Measurements from ENCODE around the gene CCDC187. TPM values are rescaled to one million over a fixed set of nuclear protein-coding genes. Genes with fewer than 3 reads are reported as not detected.

CCDC187 gene
- total and polyA plus RNA-seq, 2 of the 4 experiments (the other 2 are of a cell fraction): not detected

- Histone ChIP-seq H2BK120ac (ENCODE audit: low read depth, low read length) (no peak overlapping the region), H4K91ac (ENCODE audit: insufficient read depth, low read depth, low read length) (no peak overlapping the region), H2BK20ac (ENCODE audit: low read depth, low read length) (no peak overlapping the region), H4K20me1 (ENCODE audit: insufficient read depth, low read length) (peaks cover 78% of the 10 kb centered on the region), H3K56ac (ENCODE audit: extremely low read depth, insufficient read depth, low read length) (no peak overlapping the region), H3K9ac (ENCODE audit: low read depth, low read length) (no peak overlapping the region), H3K23ac (ENCODE audit: low read depth, low read length) (no peak overlapping the region), H3K4ac (ENCODE audit: low read depth, low read length) (no peak overlapping the region), H3K4me1 (ENCODE audit: control insufficient read depth, insufficient read depth, low read length) (peaks cover 8% of the 10 kb centered on the region; the same call in 1 of the 2 replicates), H4K8ac (ENCODE audit: low read depth in 2 of 2, low read length in 2 of 2) (no peak overlapping the region), H2BK5ac (ENCODE audit: low read depth, low read length, poor library complexity, severe bottlenecking) (no peak overlapping the region), H3K9me1 (ENCODE audit: insufficient read depth, low read length) (peaks cover 4% of the 10 kb centered on the region; the same call in 1 of the 2 replicates), H2AK5ac (ENCODE audit: low read depth, low read length) (no peak overlapping the region), H3K14ac (replicated peaks; ENCODE audit: low read depth, low read length) (no peak overlapping the region), H3K36me3 (ENCODE audit: control insufficient read depth, insufficient read depth, low read length) (peaks cover 77% of the 10 kb centered on the region), H2AFZ (replicated peaks; ENCODE audit: low read length, poor library complexity) (no peak overlapping the region), H3K27me3 (ENCODE audit: control insufficient read depth, insufficient read depth, low read length) (no peaks in the 10 kb centered on the region), H3K4me3 (ENCODE audit: insufficient read depth, low read depth, low read length) (no peak overlapping the region), H2BK15ac (ENCODE audit: low read depth, low read length) (no peak overlapping the region), H2AK9ac (replicated peaks; ENCODE audit: low read depth, low read length, poor library complexity) (peak overlapping the region; percentile 56), H3K18ac (ENCODE audit: low read depth, low read length) (no peak overlapping the region), H3K27ac (ENCODE audit: insufficient read depth, low read length) (no peak overlapping the region), H3K4me2 (ENCODE audit: low read depth, low read length) (no peak overlapping the region), H4K5ac (ENCODE audit: low read depth, low read length) (no peak overlapping the region), H3K79me1 (ENCODE audit: low read depth in 1 of 2, low read length in 2 of 2) (peaks cover 13 to 72% of the 10 kb centered on the region in 2 experiments), H3K9me3 (ENCODE audit: control insufficient read depth, insufficient read depth, low read length) (no peaks in the 10 kb centered on the region)
- ChIA-PET POLR2A (ENCODE audit: unreplicated experiment) (no interaction called here), CTCF (interaction anchor here (0.8 kb wide), 1 partner anchor 21 kb away, joined by 3 read pairs; no protein-coding TSS in a partner anchor)
- in situ Hi-C loops (cut with MboI; ENCODE audit: low sequenced_read_pairs) (no loop called here), dilution Hi-C loops (cut with HindIII; ENCODE audit: low sequenced_read_pairs, unreplicated experiment) (no loop called here), intact Hi-C loops (cut with micrococcal nuclease) (no loop called here)
- BruUV-seq (replicated peaks): no TSS peak
- no peak for TF ChIP-seq MAFK (IDR thresholded peaks at IDR 0.05; ENCODE audit: low read depth, low read length)
- no peak for TF ChIP-seq RFX5 (IDR thresholded peaks at IDR 0.05; ENCODE audit: low read depth, low read length)
- no peak for TF ChIP-seq CTCF (conservative IDR thresholded peaks at IDR 0.05; ENCODE audit: low read depth, low read length)
- TF ChIP-seq RAD21 (IDR thresholded peaks at IDR 0.05; ENCODE audit: low read length): no peak
- no peak for TF ChIP-seq MXI1 (IDR thresholded peaks at IDR 0.05; ENCODE audit: borderline replicate concordance, low read depth, low read length)
- no peak for TF ChIP-seq ELK1 (IDR thresholded peaks at IDR 0.05; ENCODE audit: borderline replicate concordance, low read depth, low read length)
- no peak for TF ChIP-seq CEBPB (IDR thresholded peaks at IDR 0.05; ENCODE audit: low read depth, low read length)
- TF ChIP-seq USF2 (IDR thresholded peaks at IDR 0.05; ENCODE audit: low read depth, low read length): no peak
- no peak for TF ChIP-seq CHD1 (IDR thresholded peaks at IDR 0.05; ENCODE audit: low read depth, low read length)
- TF ChIP-seq MAZ (IDR thresholded peaks at IDR 0.05; ENCODE audit: borderline replicate concordance, low read depth, low read length): no peak
- TF ChIP-seq FOS (IDR thresholded peaks at IDR 0.05; ENCODE audit: low read depth, low read length): no peak
- TF ChIP-seq BHLHE40 (IDR thresholded peaks at IDR 0.05; ENCODE audit: low read depth, low read length): no peak
- no peak for TF ChIP-seq NFE2L2 (IDR thresholded peaks at IDR 0.05; ENCODE audit: low read depth, low read length)
- TF ChIP-seq SMC3 (IDR thresholded peaks at IDR 0.05; ENCODE audit: low read depth, low read length): no peak
- no peak for TF ChIP-seq RCOR1 (IDR thresholded peaks at IDR 0.05; ENCODE audit: insufficient replicate concordance, low read length)
- TF ChIP-seq POLR2A (IDR thresholded peaks at IDR 0.05; ENCODE audit: low read depth, low read length): no peak
- ATAC-seq (ENCODE audit: low read depth) (no peak), DNase-seq (no peak)
- 83% methylated on average over 1 of the region's 10 CpGs; no CpG with 5 or more reads in 1 of the 2 experiments for WGBS, 2 experiments (ENCODE audit: extremely low coverage in 2 of 2, insufficient read length in 1 of 2)
These were observed 37.9 kb upstream of the CCDC187 start for GRCh38 chr9:136341769-136342168.
